Karpas-422 (cell line): Measurements from ENCODE around the gene PYM1. TPM values are rescaled to one million over a fixed set of nuclear protein-coding genes. Genes with fewer than 3 reads are reported as not detected.
"Not testable (repeated sequence)": the region's sequence is repeated elsewhere in the genome, so short reads cannot be mapped to it uniquely, and the experiment has no call there.

Source experiments
- DNase-seq: peaks from one replicate; pipeline ENCODE4 v3.0.0-alpha.2; 2015
- H2AFZ ChIP-seq: fragments of 200-600 bp; sonication (generic); 2 replicates; pipeline ENCODE4 v1.6.1; 2014; ENCODE audit warnings: antibody characterized with exemption, low read length, mixed read lengths
- H3K27ac ChIP-seq: fragments of 200-600 bp; sonication (generic); 2 replicates; pipeline ENCODE4 v1.5.1; 2014; ENCODE audit warnings: mild to moderate bottlenecking, low read length, moderate library complexity
- H3K27me3 ChIP-seq: fragments of 200-600 bp; sonication (generic); 2 replicates; pipeline ENCODE4 v1.6.1; 2014; ENCODE audit warnings: low read length, mixed read lengths
- H3K36me3 ChIP-seq: fragments of 200-600 bp; sonication (generic); 2 replicates; pipeline ENCODE4 v1.6.1; 2014; ENCODE audit warnings: low read length, mixed read lengths; ENCODE audit not compliant: insufficient read depth
- H3K4me1 ChIP-seq: fragments of 200-600 bp; sonication (generic); 2 replicates; pipeline ENCODE4 v1.6.1; 2014; ENCODE audit warnings: mild to moderate bottlenecking, low read length, mixed read lengths
- H3K4me2 ChIP-seq: fragments of 200-600 bp; sonication (generic); 2 replicates; pipeline ENCODE4 v1.6.1; 2014; ENCODE audit warnings: low read length, low read depth, mild to moderate bottlenecking; ENCODE audit not compliant: poor library complexity, severe bottlenecking
- H3K4me3 ChIP-seq: fragments of 200-600 bp; sonication (generic); 2 replicates; pipeline ENCODE4 v1.5.1; 2014; ENCODE audit warnings: mild to moderate bottlenecking, antibody characterized with exemption, low read length, mixed read lengths
- H3K79me2 ChIP-seq: fragments of 200-600 bp; sonication (generic); 2 replicates; pipeline ENCODE4 v1.6.1; 2014; ENCODE audit warnings: mild to moderate bottlenecking, low read length, mixed read lengths
- H3K9ac ChIP-seq: fragments of 200-600 bp; sonication (generic); 2 replicates; pipeline ENCODE4 v1.6.0; 2014; ENCODE audit warnings: low read length
- H3K9me2 ChIP-seq: fragments of 200-600 bp; sonication (generic), shearing (Covaris generic); replicated peaks from 2 replicates; pipeline ENCODE4 v1.6.0; 2014; ENCODE audit warnings: mild to moderate bottlenecking, low read length, moderate library complexity; ENCODE audit not compliant: insufficient read depth
- H3K9me3 ChIP-seq: fragments of 300-700, 200-600 bp; sonication (generic); 2 replicates; pipeline ENCODE4 v1.6.1; 2014; ENCODE audit warnings: low read length, mixed read lengths
- H4K20me1 ChIP-seq: fragments of 200-600 bp; sonication (generic); 2 replicates; pipeline ENCODE4 v1.6.1; 2014; ENCODE audit warnings: mild to moderate bottlenecking, antibody characterized with exemption, low read length, low read depth; ENCODE audit not compliant: insufficient read depth
- total RNA-seq: library from RNA; depleted of rRNA; stranded (reverse); fragments of >200 nt; shearing (Covaris generic); gene quantifications from 2 replicates; pipeline ENCODE4 v1.2.3, GENCODE V29; 2014; ENCODE audit warnings: low replicate concordance

Gene PYM1
- total RNA-seq, 1 experiment from 2014 or later, result 58.9 TPM

GRCh38 chr12:55929306-55929791 is 1.7 kb upstream of the PYM1 start:
- Histone ChIP-seq H3K4me3 (peak overlapping the region; percentile 86), H3K4me2 (peak overlapping the region; percentile 88), H3K36me3 (peaks cover 6% of the 10 kb centered on the region; the same call in 1 of the 2 replicates), H2AFZ (peak overlapping the region; percentile 6; the same call in 1 of the 2 replicates), H3K79me2 (peaks cover 55% of the 10 kb centered on the region), H3K9ac (peak overlapping the region; percentile 87), H3K9me3 (no peaks in the 10 kb centered on the region), H3K4me1 (peaks cover 65% of the 10 kb centered on the region), H3K27me3 (no peaks in the 10 kb centered on the region), H3K9me2 (no peaks in the 10 kb centered on the region), H4K20me1 (no peaks in the 10 kb centered on the region; the same call in 1 of the 2 replicates), H3K27ac (peak overlapping the region; percentile 96)
- DNase-seq, result peak; percentile 93

- peak overlapping the region; percentile 87 for H3K9ac ChIP-seq
- peak; percentile 97 for DNase-seq
- H2AFZ ChIP-seq, result no peak overlapping the region
- no peaks in the 10 kb centered on the region for H3K27me3 ChIP-seq
- H3K4me2 ChIP-seq, result peak overlapping the region; percentile 88
- H3K79me2 ChIP-seq, result peaks cover 53% of the 10 kb centered on the region
- H4K20me1 ChIP-seq, result no peaks in the 10 kb centered on the region; the same call in 1 of the 2 replicates
- peak overlapping the region; percentile 96 for H3K27ac ChIP-seq
- peaks cover 17% of the 10 kb centered on the region; the same call in 1 of the 2 replicates for H3K36me3 ChIP-seq
- H3K9me3 ChIP-seq, result no peaks in the 10 kb centered on the region
- H3K9me2 ChIP-seq, result no peaks in the 10 kb centered on the region
- peaks cover 48% of the 10 kb centered on the region for H3K4me1 ChIP-seq
- H3K4me3 ChIP-seq, result peak overlapping the region; percentile 86
Measured at GRCh38 chr12:55926738-55927587, 731 bp downstream of the PYM1 start.

DNA sequence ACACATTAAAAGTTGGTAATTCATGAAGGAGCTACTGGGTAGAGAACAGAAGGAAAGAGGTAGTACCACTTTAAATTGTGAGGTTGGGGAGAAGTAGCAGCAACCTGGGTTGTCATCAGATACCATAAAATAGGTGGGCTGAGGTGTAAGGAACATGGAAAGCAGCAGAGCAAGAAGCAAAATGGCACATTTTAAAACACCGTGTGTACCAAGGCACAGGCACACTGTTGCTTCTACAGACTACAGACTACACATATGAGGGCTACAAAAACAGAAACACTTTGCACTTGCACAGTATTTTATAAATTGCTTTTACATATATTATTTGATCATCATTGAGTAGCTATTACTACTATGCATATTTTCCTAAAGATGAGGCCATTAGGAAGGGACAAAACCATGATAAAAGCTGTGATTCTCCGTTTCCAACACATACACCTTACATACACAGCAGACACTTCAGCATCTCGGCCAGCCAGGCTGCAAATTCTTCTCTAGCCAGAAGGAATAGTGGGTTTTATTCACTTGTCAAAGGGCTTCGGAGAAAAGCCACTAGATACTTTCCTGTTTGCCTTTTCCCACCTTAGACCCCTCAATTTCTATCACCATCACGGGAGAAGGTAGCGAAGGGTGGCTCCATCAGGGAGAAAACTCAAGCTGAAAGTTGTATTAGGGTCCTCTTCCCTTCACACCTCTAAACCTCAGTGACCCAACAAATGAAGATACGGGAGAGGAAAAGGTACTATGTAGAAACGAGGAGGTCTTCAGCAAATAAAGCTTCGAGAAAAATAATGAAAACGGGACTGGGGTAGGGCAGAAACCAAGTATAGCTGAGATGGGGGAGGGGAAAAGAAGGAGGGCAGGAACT is 1.6 kb downstream of the PYM1 start:
- DNase-seq, result peak; percentile 51
- H4K20me1 ChIP-seq, result no peaks in the 10 kb centered on the region; the same call in 1 of the 2 replicates
- no peak overlapping the region for H2AFZ ChIP-seq
- peaks cover 45% of the 10 kb centered on the region for H3K4me1 ChIP-seq
- no peaks in the 10 kb centered on the region for H3K27me3 ChIP-seq
- peak overlapping the region; percentile 96 for H3K27ac ChIP-seq
- peaks cover 19% of the 10 kb centered on the region; the same call in 1 of the 2 replicates for H3K36me3 ChIP-seq
- peak overlapping the region; percentile 87 for H3K9ac ChIP-seq
- no peaks in the 10 kb centered on the region for H3K9me2 ChIP-seq
- H3K79me2 ChIP-seq, result peaks cover 62% of the 10 kb centered on the region
- H3K9me3 ChIP-seq, result no peaks in the 10 kb centered on the region
- peak overlapping the region; percentile 88 for H3K4me2 ChIP-seq
- peak overlapping the region; percentile 86 for H3K4me3 ChIP-seq

GRCh38 chr12:55925371-55925770 is 2.3 kb downstream of the PYM1 start:
- Histone ChIP-seq H3K27me3 (no peaks in the 10 kb centered on the region), H3K9me2 (no peaks in the 10 kb centered on the region), H3K4me3 (peak overlapping the region; percentile 86), H3K36me3 (peaks cover 24% of the 10 kb centered on the region; the same call in 1 of the 2 replicates), H3K27ac (peak overlapping the region; percentile 96; the same call in 1 of the 2 replicates), H2AFZ (no peak overlapping the region), H3K9ac (peak overlapping the region; percentile 87; the same call in 1 of the 2 replicates), H3K4me1 (peaks cover 38% of the 10 kb centered on the region), H4K20me1 (no peaks in the 10 kb centered on the region; the same call in 1 of the 2 replicates), H3K9me3 (no peaks in the 10 kb centered on the region), H3K79me2 (peaks cover 69% of the 10 kb centered on the region), H3K4me2 (peak overlapping the region; percentile 88)
- DNase-seq, result no peak

GRCh38 chr12:55923648-55924047 is 4.0 kb downstream of the PYM1 start:
- not testable (repeated sequence) for H3K9ac ChIP-seq, H3K9me3 ChIP-seq, H3K9me2 ChIP-seq, H3K4me3 ChIP-seq, H3K4me2 ChIP-seq, H3K27me3 ChIP-seq, DNase-seq, H2AFZ ChIP-seq, H3K27ac ChIP-seq, H4K20me1 ChIP-seq
- peaks cover 21% of the 10 kb centered on the region for H3K4me1 ChIP-seq
- H3K79me2 ChIP-seq, result peaks cover 84% of the 10 kb centered on the region
- H3K36me3 ChIP-seq, result peaks cover 29% of the 10 kb centered on the region; the same call in 1 of the 2 replicates

DNA sequence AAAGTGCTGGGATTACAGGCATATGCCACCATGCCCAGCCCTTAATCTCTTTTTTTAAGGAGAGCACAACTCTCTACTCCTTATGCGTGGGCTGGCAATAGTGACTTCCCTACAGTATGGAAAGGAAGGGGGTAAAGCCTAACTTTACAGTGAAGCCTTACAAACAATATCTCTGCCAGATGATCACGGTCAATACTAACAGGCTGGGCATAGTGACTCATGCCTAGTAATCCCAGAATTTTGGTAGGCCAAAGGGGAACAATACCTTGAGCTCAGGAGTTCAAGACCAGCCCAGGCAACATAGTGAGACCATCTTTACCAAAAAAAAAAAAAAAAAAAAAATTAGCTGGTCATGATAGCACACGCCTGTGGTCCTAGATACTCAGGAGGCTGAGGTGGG is 5.6 kb downstream of the PYM1 start:
- no peak overlapping the region for H3K27ac ChIP-seq
- no peak for DNase-seq
- no peaks in the 10 kb centered on the region for H3K27me3 ChIP-seq
- no peak overlapping the region for H3K4me2 ChIP-seq
- peaks cover 19% of the 10 kb centered on the region for H3K4me1 ChIP-seq
- H3K9me2 ChIP-seq, result no peaks in the 10 kb centered on the region
- no peaks in the 10 kb centered on the region; the same call in 1 of the 2 replicates for H4K20me1 ChIP-seq
- no peak overlapping the region for H2AFZ ChIP-seq
- H3K36me3 ChIP-seq, result peaks cover 29% of the 10 kb centered on the region; the same call in 1 of the 2 replicates
- H3K79me2 ChIP-seq, result peaks cover 91% of the 10 kb centered on the region
- no peak overlapping the region for H3K4me3 ChIP-seq
- no peaks in the 10 kb centered on the region for H3K9me3 ChIP-seq
- no peak overlapping the region for H3K9ac ChIP-seq

GRCh38 chr12:55919032-55919431 is 8.7 kb downstream of the PYM1 start:
- Histone ChIP-seq H3K36me3 (peaks cover 21% of the 10 kb centered on the region; the same call in 1 of the 2 replicates), H3K79me2 (peaks cover 92% of the 10 kb centered on the region)
- not testable (repeated sequence) for H3K9me3 ChIP-seq, H3K27ac ChIP-seq, DNase-seq, H4K20me1 ChIP-seq, H3K4me3 ChIP-seq, H3K9me2 ChIP-seq, H3K4me2 ChIP-seq, H3K9ac ChIP-seq, H3K4me1 ChIP-seq, H2AFZ ChIP-seq, H3K27me3 ChIP-seq
